HCT116 (cell line): Measurements from ENCODE around the gene FSTL4. TPM values are rescaled to one million over a fixed set of nuclear protein-coding genes. Genes with fewer than 3 reads are reported as not detected.

ENCODE experiments used
- ATAC-seq: fragments of 200-7000 bp; cut with Tn5 transposase; 2 replicates; pipeline ENCODE4 v1.9.1; 2020; ENCODE audit warnings: mild to moderate bottlenecking, moderate library complexity
- BruUV-seq: library from RNA; stranded (reverse); fragments of 400-500 nt; replicated peaks from 2 replicates; lab custom pipeline; 2021; lab: Mats Ljungman, UMichigan
- CTCF ChIA-PET: fragments of 300-600 bp; sonication (Branson Sonifier 250); formaldehyde crosslinking; loops from one replicate; lab custom pipeline; 2021; ENCODE audit warnings: antibody characterized with exemption; lab: Charles Lee
- POLR2A ChIA-PET: fragments of 300-600, 350-600 bp; sonication (Branson Sonifier 250); formaldehyde crosslinking; loops from one replicate; lab custom pipeline; 2021; ENCODE audit warnings: antibody characterized with exemption; lab: Charles Lee
- RAD21 ChIA-PET, 2 experiments: fragments of 300-600 bp; sonication (Branson Sonifier 250); formaldehyde crosslinking; loops; one replicate each; lab custom pipeline; 2023; ENCODE audit warnings: low total read pairs in 2 of 2; ENCODE audit not compliant: uncharacterized antibody in 2 of 2, unreplicated experiment in 2 of 2, low non-redundant PET in 1 of 2; lab: Charles Lee
- DNase-seq: peaks from one replicate; pipeline ENCODE4 v3.0.0-alpha.2; 2010; ENCODE audit warnings: low read depth, low spot score
- H2AFZ ChIP-seq: fragments of 200-600 bp; shearing (Covaris generic), sonication (generic); 2 replicates; pipeline ENCODE4 v1.6.1; 2017; ENCODE audit warnings: low read depth, mixed run types, mixed read lengths, antibody characterized with exemption, low read length; ENCODE audit not compliant: poor library complexity, severe bottlenecking
- H3K27ac ChIP-seq: 2 replicates; pipeline ENCODE4 v1.5.1; 2012; ENCODE audit warnings: low read depth, low read length
- H3K27me3 ChIP-seq: fragments of 200-600 bp; sonication (generic); 2 replicates; pipeline ENCODE4 v1.6.1; 2016; ENCODE audit warnings: mixed run types, low read length, mixed read lengths; ENCODE audit not compliant: insufficient read depth
- H3K36me3 ChIP-seq, 2 experiments: fragments of 200-500 bp in 1 of 2; fragments of 200-600 bp in 1 of 2; sonication (Bioruptor generic) in 1 of 2; sonication (generic) in 1 of 2; 2 replicates each; pipeline versions ENCODE4 v1.5.1 to v1.6.1; 2014 to 2016; ENCODE audit warnings: low read length in 2 of 2, inconsistent platforms in 1 of 2, mixed read lengths in 1 of 2, mixed run types in 1 of 2; ENCODE audit not compliant: insufficient read depth in 2 of 2, control insufficient read depth in 1 of 2
- H3K4me1 ChIP-seq, 2 experiments: fragments of 200-600 bp in 1 of 2; sonication (generic) in 1 of 2; 2 replicates each; pipeline versions ENCODE4 v1.5.1 to v1.6.1; 2012 to 2017; ENCODE audit warnings: low read length in 2 of 2, inconsistent platforms in 1 of 2, mild to moderate bottlenecking in 1 of 2, mixed read lengths in 1 of 2, mixed run types in 1 of 2, moderate library complexity in 1 of 2; ENCODE audit not compliant: insufficient read depth in 2 of 2, control insufficient read depth in 1 of 2
- H3K4me2 ChIP-seq: fragments of 200-600 bp; sonication (generic); 2 replicates; pipeline ENCODE4 v1.6.1; 2017; ENCODE audit warnings: mixed run types, low read length, mixed read lengths
- H3K4me3 ChIP-seq, 2 experiments: fragments of 200-600 bp in 1 of 2; sonication (generic) in 1 of 2; replicated peaks in 1 of 2; 2 replicates each; pipeline ENCODE4 v1.5.1; 2011 to 2016; ENCODE audit warnings: low read length in 2 of 2, control low read depth in 1 of 2, low read depth in 1 of 2, mild to moderate bottlenecking in 1 of 2, mixed read lengths in 1 of 2, mixed run types in 1 of 2
- H3K79me2 ChIP-seq: fragments of 200-600 bp; sonication (generic); 2 replicates; pipeline ENCODE4 v1.6.1; 2017; ENCODE audit warnings: mild to moderate bottlenecking, mixed run types, low read length, moderate library complexity, mixed read lengths; ENCODE audit not compliant: insufficient read depth
- H3K9ac ChIP-seq: fragments of 200-600 bp; sonication (generic); 2 replicates; pipeline ENCODE4 v1.6.1; 2016; ENCODE audit warnings: low read length, mixed read lengths
- H3K9me2 ChIP-seq: fragments of 200-600 bp; sonication (generic), shearing (Covaris generic); 2 replicates; pipeline ENCODE4 v1.6.1; 2017; ENCODE audit warnings: mixed run types, mild to moderate bottlenecking, moderate library complexity; ENCODE audit not compliant: insufficient read depth
- H3K9me3 ChIP-seq, 2 experiments: fragments of 200-500 bp in 1 of 2; fragments of 200-600 bp in 1 of 2; sonication (Bioruptor generic) in 1 of 2; sonication (generic) in 1 of 2; 2 replicates each; pipeline ENCODE4 v1.6.1; 2014 to 2017; ENCODE audit warnings: low read length in 2 of 2, mixed read lengths in 2 of 2, inconsistent platforms in 1 of 2, low read depth in 1 of 2, mild to moderate bottlenecking in 1 of 2, mixed run types in 1 of 2, moderate library complexity in 1 of 2; ENCODE audit not compliant: control insufficient read depth in 1 of 2, insufficient read depth in 1 of 2
- H4K20me1 ChIP-seq: fragments of 200-600 bp; sonication (generic), shearing (Covaris generic); 2 replicates; pipeline ENCODE4 v1.6.1; 2017; ENCODE audit warnings: mixed run types, mild to moderate bottlenecking, moderate library complexity; ENCODE audit not compliant: insufficient read depth
- CBX3 ChIP-seq: IDR thresholded peaks from 2 replicates; pipeline ENCODE4 v1.6.1; 2012; ENCODE audit warnings: low read depth
- EZH2phosphoT487 ChIP-seq: fragments of 200-600 bp; IDR thresholded peaks from 2 replicates; pipeline ENCODE4 v1.6.1; 2018; ENCODE audit warnings: antibody characterized with exemption, borderline replicate concordance
- POLR2A ChIP-seq: IDR thresholded peaks from 2 replicates; pipeline ENCODE4 v1.7.0; 2011; ENCODE audit warnings: borderline replicate concordance; ENCODE audit not compliant: insufficient read depth, insufficient read length; ENCODE audit errors: extremely low read depth
- POLR2AphosphoS5 ChIP-seq: IDR thresholded peaks from 2 replicates; pipeline ENCODE4 v1.6.1; 2011; ENCODE audit warnings: mild to moderate bottlenecking, low read depth, low read length, moderate library complexity
- RAD21 ChIP-seq: IDR thresholded peaks from 2 replicates; pipeline ENCODE4 v1.6.1; 2012; ENCODE audit warnings: low read depth, mild to moderate bottlenecking
- TCF7L2 ChIP-seq: IDR thresholded peaks from 2 replicates; pipeline ENCODE4 v1.7.0; 2011; ENCODE audit warnings: borderline replicate concordance, inconsistent platforms; ENCODE audit not compliant: insufficient read depth, insufficient read length; ENCODE audit errors: extremely low read depth
- intact Hi-C: fragments of 100-400 bp; cut with micrococcal nuclease; formaldehyde crosslinking; loops from 2 replicates; pipeline ENCODE4 v1.10.0; 2022
- total RNA-seq: library from RNA; stranded (reverse); gene quantifications from one replicate; pipeline ENCODE4 v1.2.1, GENCODE V29; 2021; ENCODE audit not compliant: unreplicated experiment
- TF ChIP-seq, protein P1 (sequence below): IDR thresholded peaks from 2 replicates; pipeline ENCODE4 v1.6.1; 2012; ENCODE audit warnings: low read depth

Gene FSTL4
- total RNA-seq, 1 experiment from 2014 or later: 0.37 TPM

DNA sequence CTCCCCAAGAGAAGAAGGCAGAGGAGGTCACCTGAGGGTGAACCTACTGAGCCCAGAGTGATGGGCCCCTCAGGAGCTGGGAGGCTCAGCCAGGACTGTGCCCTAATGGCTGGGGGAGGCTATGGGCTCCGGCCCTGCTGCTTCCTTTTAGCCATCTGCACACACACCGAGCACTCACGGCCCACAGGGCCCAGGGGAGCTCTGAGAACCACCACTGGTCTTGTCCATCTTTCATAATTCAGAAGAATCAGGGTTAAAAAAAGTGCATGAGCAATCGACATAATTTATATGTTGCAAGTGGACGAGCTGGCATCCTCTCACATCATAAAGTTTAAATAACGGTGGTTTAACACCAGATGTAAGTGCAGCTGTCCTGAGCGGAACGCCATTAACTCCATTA lies 162.1 kb downstream of the FSTL4 start:
- Histone ChIP-seq H3K4me1 (no peaks in the 10 kb centered on the region), H3K36me3 (no peaks in the 10 kb centered on the region), H3K4me3 (no peak overlapping the region), H4K20me1 (no peaks in the 10 kb centered on the region), H3K9me2 (no peaks in the 10 kb centered on the region), H3K27me3 (peaks cover 12% of the 10 kb centered on the region; the same call in 1 of the 2 replicates), H2AFZ (no peak overlapping the region), H3K9ac (no peak overlapping the region), H3K79me2 (no peaks in the 10 kb centered on the region), H3K27ac (no peak overlapping the region), H3K9me3 (no peaks in the 10 kb centered on the region), H3K4me2 (no peak overlapping the region)
- RAD21 ChIA-PET: no interaction called here
- POLR2A ChIA-PET: no interaction called here
- no peak for ATAC-seq
- no TSS peak for BruUV-seq
- CTCF ChIA-PET: interaction anchor here (1.5 kb wide), 1 partner anchor 27 kb away, joined by 4 read pairs; no protein-coding TSS in a partner anchor
- no peak for DNase-seq
- intact Hi-C loops: no loop called here
- TF ChIP-seq POLR2A: no peak

DNA sequence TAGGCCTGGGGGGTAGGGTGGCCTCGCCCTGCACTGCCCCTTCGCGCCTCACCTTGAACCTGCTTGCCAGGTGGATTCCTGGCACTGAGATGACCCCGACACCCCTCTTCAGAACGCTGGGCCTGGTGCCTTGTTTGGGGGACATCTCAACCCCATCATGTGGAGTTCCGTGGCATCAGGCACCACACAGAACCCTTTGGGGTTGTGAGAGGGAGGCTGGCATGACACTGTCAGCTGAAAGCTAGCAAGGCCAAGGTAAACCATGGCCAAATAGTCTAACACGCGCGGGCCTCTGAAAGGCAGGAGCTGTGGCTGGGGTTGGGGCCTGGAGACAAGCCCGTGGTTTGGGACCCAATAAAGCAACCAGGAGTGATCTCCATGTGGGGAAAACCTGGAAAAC lies 163.2 kb downstream of the FSTL4 start:
- intact Hi-C loops: no loop called here
- Histone ChIP-seq H3K4me2 (no peak overlapping the region), H3K9ac (no peak overlapping the region), H3K4me3 (no peak overlapping the region), H3K27me3 (peaks cover 12% of the 10 kb centered on the region; the same call in 1 of the 2 replicates), H3K4me1 (no peaks in the 10 kb centered on the region), H3K79me2 (no peaks in the 10 kb centered on the region), H3K27ac (no peak overlapping the region), H3K36me3 (no peaks in the 10 kb centered on the region), H4K20me1 (no peaks in the 10 kb centered on the region), H3K9me3 (no peaks in the 10 kb centered on the region), H3K9me2 (no peaks in the 10 kb centered on the region), H2AFZ (no peak overlapping the region)
- POLR2A ChIA-PET: no interaction called here
- ATAC-seq (no peak), DNase-seq (no peak)
- RAD21 ChIA-PET: no interaction called here
- BruUV-seq: no TSS peak
- CTCF ChIA-PET: no interaction called here
- no peak for TF ChIP-seq RAD21
- TF ChIP-seq, protein P1, sequence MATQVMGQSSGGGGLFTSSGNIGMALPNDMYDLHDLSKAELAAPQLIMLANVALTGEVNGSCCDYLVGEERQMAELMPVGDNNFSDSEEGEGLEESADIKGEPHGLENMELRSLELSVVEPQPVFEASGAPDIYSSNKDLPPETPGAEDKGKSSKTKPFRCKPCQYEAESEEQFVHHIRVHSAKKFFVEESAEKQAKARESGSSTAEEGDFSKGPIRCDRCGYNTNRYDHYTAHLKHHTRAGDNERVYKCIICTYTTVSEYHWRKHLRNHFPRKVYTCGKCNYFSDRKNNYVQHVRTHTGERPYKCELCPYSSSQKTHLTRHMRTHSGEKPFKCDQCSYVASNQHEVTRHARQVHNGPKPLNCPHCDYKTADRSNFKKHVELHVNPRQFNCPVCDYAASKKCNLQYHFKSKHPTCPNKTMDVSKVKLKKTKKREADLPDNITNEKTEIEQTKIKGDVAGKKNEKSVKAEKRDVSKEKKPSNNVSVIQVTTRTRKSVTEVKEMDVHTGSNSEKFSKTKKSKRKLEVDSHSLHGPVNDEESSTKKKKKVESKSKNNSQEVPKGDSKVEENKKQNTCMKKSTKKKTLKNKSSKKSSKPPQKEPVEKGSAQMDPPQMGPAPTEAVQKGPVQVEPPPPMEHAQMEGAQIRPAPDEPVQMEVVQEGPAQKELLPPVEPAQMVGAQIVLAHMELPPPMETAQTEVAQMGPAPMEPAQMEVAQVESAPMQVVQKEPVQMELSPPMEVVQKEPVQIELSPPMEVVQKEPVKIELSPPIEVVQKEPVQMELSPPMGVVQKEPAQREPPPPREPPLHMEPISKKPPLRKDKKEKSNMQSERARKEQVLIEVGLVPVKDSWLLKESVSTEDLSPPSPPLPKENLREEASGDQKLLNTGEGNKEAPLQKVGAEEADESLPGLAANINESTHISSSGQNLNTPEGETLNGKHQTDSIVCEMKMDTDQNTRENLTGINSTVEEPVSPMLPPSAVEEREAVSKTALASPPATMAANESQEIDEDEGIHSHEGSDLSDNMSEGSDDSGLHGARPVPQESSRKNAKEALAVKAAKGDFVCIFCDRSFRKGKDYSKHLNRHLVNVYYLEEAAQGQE: no peak
- TF ChIP-seq POLR2AphosphoS5: no peak
- no peak for TF ChIP-seq TCF7L2
- TF ChIP-seq CBX3: no peak
- TF ChIP-seq EZH2phosphoT487: no peak
